ENCODE data around the gene GTF2F1. TPM values are rescaled to one million over a fixed set of nuclear protein-coding genes. Genes with fewer than 3 reads are reported as not detected.

Gene GTF2F1
- total RNA-seq, 1 experiment from 2014 or later = 89.4 TPM

- Histone ChIP-seq H3K27me3 (ENCODE audit: low read length) (no peaks in the 10 kb centered on the region), H3K9me3 (ENCODE audit: low read length) (no peaks in the 10 kb centered on the region), H3F3A (ENCODE audit: low read length, unreplicated experiment) (no peaks in the 10 kb centered on the region), H3K9me2 (replicated peaks; ENCODE audit: low read length) (no peaks in the 10 kb centered on the region), H3K79me2 (ENCODE audit: low read length) (no peaks in the 10 kb centered on the region), H3K4me2 (ENCODE audit: low read length) (no peak overlapping the region), H4K20me1 (ENCODE audit: low read length) (no peaks in the 10 kb centered on the region), H3K27ac (ENCODE audit: low read length) (no peak overlapping the region), H3K4me1 (ENCODE audit: insufficient read depth, low read length) (peaks cover 5% of the 10 kb centered on the region), H3K9ac (ENCODE audit: low read length) (no peak overlapping the region), H3K4me3 (ENCODE audit: low read length) (no peak overlapping the region), H2AFZ (ENCODE audit: low read length) (no peak overlapping the region), H3K36me3 (ENCODE audit: low read depth, low read length) (peaks cover 32% of the 10 kb centered on the region)
- TF ChIP-seq EZH2phosphoT487 (IDR thresholded peaks at IDR 0.05; ENCODE audit: borderline replicate concordance, low read length) = no peak
- no peak for TF ChIP-seq EZH2 (IDR thresholded peaks at IDR 0.05; ENCODE audit: low read length, unreplicated experiment)
- TF ChIP-seq CTCF (conservative IDR thresholded peaks at IDR 0.05; ENCODE audit: low read depth, low read length) = no peak
- ATAC-seq = no peak
- BruUV-seq (replicated peaks) = no TSS peak
- intact Hi-C loops (cut with micrococcal nuclease) = no loop called here
- CTCF ChIA-PET = no interaction called here
- POLR2A ChIA-PET (ENCODE audit: unreplicated experiment) = no interaction called here
- DNase-seq = no peak
Measured at GRCh38 chr19:6378486-6378885, 14.5 kb downstream of the GTF2F1 start.

- no peak for TF ChIP-seq EZH2phosphoT487 (IDR thresholded peaks at IDR 0.05; ENCODE audit: borderline replicate concordance, low read length)
- no peak for TF ChIP-seq EZH2 (IDR thresholded peaks at IDR 0.05; ENCODE audit: low read length, unreplicated experiment)
- TF ChIP-seq CTCF (conservative IDR thresholded peaks at IDR 0.05; ENCODE audit: low read depth, low read length) = no peak
- H3K27ac ChIP-seq (ENCODE audit: low read length) = no peak overlapping the region
Measured at GRCh38 chr19:6378041-6378440, 14.9 kb downstream of the GTF2F1 start.

GRCh38 chr19:6376512-6377190, 16.3 kb downstream of the GTF2F1 start:
- peaks cover 9% of the 10 kb centered on the region for H3K4me1 ChIP-seq (ENCODE audit: insufficient read depth, low read length)
- H3K9me2 ChIP-seq (replicated peaks; ENCODE audit: low read length) = no peaks in the 10 kb centered on the region
- H3K9me3 ChIP-seq (ENCODE audit: low read length) = no peaks in the 10 kb centered on the region
- no peak overlapping the region for H3K9ac ChIP-seq (ENCODE audit: low read length)
- H2AFZ ChIP-seq (ENCODE audit: low read length) = no peak overlapping the region
- no peak for ATAC-seq
- no peak for DNase-seq
- H3K4me2 ChIP-seq (ENCODE audit: low read length) = no peak overlapping the region
- POLR2A ChIA-PET (ENCODE audit: unreplicated experiment) = no interaction called here
- no TSS peak for BruUV-seq (replicated peaks)
- no peaks in the 10 kb centered on the region for H4K20me1 ChIP-seq (ENCODE audit: low read length)
- intact Hi-C loops (cut with micrococcal nuclease) = no loop called here
- no peak overlapping the region for H3K4me3 ChIP-seq (ENCODE audit: low read length)
- CTCF ChIA-PET = no interaction called here
- H3K27me3 ChIP-seq (ENCODE audit: low read length) = no peaks in the 10 kb centered on the region
- no peak overlapping the region for H3K27ac ChIP-seq (ENCODE audit: low read length)
- H3K36me3 ChIP-seq (ENCODE audit: low read depth, low read length) = peaks cover 23% of the 10 kb centered on the region
- TF ChIP-seq CTCF (conservative IDR thresholded peaks at IDR 0.05; ENCODE audit: low read depth, low read length) = no peak
- no peaks in the 10 kb centered on the region for H3K79me2 ChIP-seq (ENCODE audit: low read length)
- no peaks in the 10 kb centered on the region for H3F3A ChIP-seq (ENCODE audit: low read length, unreplicated experiment)

More at GRCh38 chr19:6378041-6378440, 14.9 kb downstream of the GTF2F1 start:
- H3K9me2 ChIP-seq (replicated peaks; ENCODE audit: low read length) = no peaks in the 10 kb centered on the region
- no peak overlapping the region for H3K9ac ChIP-seq (ENCODE audit: low read length)
- DNase-seq (no peak), ATAC-seq (no peak)
- H3K9me3 ChIP-seq (ENCODE audit: low read length) = no peaks in the 10 kb centered on the region
- peaks cover 28% of the 10 kb centered on the region for H3K36me3 ChIP-seq (ENCODE audit: low read depth, low read length)
- H3F3A ChIP-seq (ENCODE audit: low read length, unreplicated experiment) = no peaks in the 10 kb centered on the region
- no peak overlapping the region for H2AFZ ChIP-seq (ENCODE audit: low read length)
- H3K79me2 ChIP-seq (ENCODE audit: low read length) = no peaks in the 10 kb centered on the region
- no peak overlapping the region for H3K4me2 ChIP-seq (ENCODE audit: low read length)
- ChIA-PET CTCF (no interaction called here), POLR2A (ENCODE audit: unreplicated experiment) (interaction anchor here (0.7 kb wide), 1 partner anchor 205 kb away, joined by 19 read pairs; no protein-coding TSS in a partner anchor)
- no TSS peak for BruUV-seq (replicated peaks)
- intact Hi-C loops (cut with micrococcal nuclease) = no loop called here
- H3K4me3 ChIP-seq (ENCODE audit: low read length) = no peak overlapping the region
- H4K20me1 ChIP-seq (ENCODE audit: low read length) = no peaks in the 10 kb centered on the region
- H3K27me3 ChIP-seq (ENCODE audit: low read length) = no peaks in the 10 kb centered on the region
- peaks cover 5% of the 10 kb centered on the region for H3K4me1 ChIP-seq (ENCODE audit: insufficient read depth, low read length)
